ENCODE results near the gene RCAN2.

Gene RCAN2

GRCh38 chr6:46211917-46212316 is 279.3 kb downstream of the RCAN2 start:
- no peak for DNase-seq (ENCODE audit: low spot score)

GRCh38 chr6:46210294-46210693 is 281.0 kb downstream of the RCAN2 start:
- DNase-seq (ENCODE audit: low spot score), result no peak

- DNase-seq (ENCODE audit: low spot score), result no peak
Observed at GRCh38 chr6:46208303-46208702, 282.9 kb downstream of the RCAN2 start.

GRCh38 chr6:46207174-46207573 is 284.1 kb downstream of the RCAN2 start:
- no peak for DNase-seq (ENCODE audit: low spot score)

- no peak for DNase-seq (ENCODE audit: low spot score)
Observed at GRCh38 chr6:46204880-46205650, 286.2 kb downstream of the RCAN2 start.

GRCh38 chr6:46203391-46204177 is 287.7 kb downstream of the RCAN2 start:
- DNase-seq (ENCODE audit: low spot score), result no peak

GRCh38 chr6:46201702-46202101 is 289.5 kb downstream of the RCAN2 start:
- DNase-seq (ENCODE audit: low spot score), result no peak

GRCh38 chr6:46199387-46199786 is 291.9 kb downstream of the RCAN2 start:
- DNase-seq (ENCODE audit: low spot score), result no peak

GRCh38 chr6:46191961-46192360 is 299.3 kb downstream of the RCAN2 start:
- DNase-seq (ENCODE audit: low spot score), result no peak

GRCh38 chr6:46190889-46191288 is 300.4 kb downstream of the RCAN2 start:
- no peak for DNase-seq (ENCODE audit: low spot score)

- no peak for DNase-seq (ENCODE audit: low spot score)
Observed at GRCh38 chr6:46189726-46190125, 301.5 kb downstream of the RCAN2 start.

- no peak for DNase-seq (ENCODE audit: low spot score)
Observed at GRCh38 chr6:46186583-46186982, 304.7 kb downstream of the RCAN2 start.

- no peak for DNase-seq (ENCODE audit: low spot score)
Observed at GRCh38 chr6:46184114-46184513, 307.1 kb downstream of the RCAN2 start.

- no peak for DNase-seq (ENCODE audit: low spot score)
Observed at GRCh38 chr6:46175976-46176375, 315.3 kb downstream of the RCAN2 start.

GRCh38 chr6:46175446-46175845 is 315.8 kb downstream of the RCAN2 start:
- DNase-seq (ENCODE audit: low spot score), result no peak

- no peak for DNase-seq (ENCODE audit: low spot score)
Observed at GRCh38 chr6:46174904-46175303, 316.3 kb downstream of the RCAN2 start.

- no peak for DNase-seq (ENCODE audit: low spot score)
Observed at GRCh38 chr6:46172176-46172575, 319.1 kb downstream of the RCAN2 start.

All from hematopoietic multipotent progenitor cell treated with erythropoietin and hydrocortisone succinate and interleukin-3 and kit ligand, for 15 days (in vitro differentiated cells).